Mesodermal cell (in vitro differentiated cells): Measurements from ENCODE around the gene EXOC3L1.
A peak's percentile ranks its signal among the peaks of the same experiment; 100 is the strongest.

Source experiments
- H3K27ac ChIP-seq: 2 replicates; pipeline ENCODE4 v1.7.0; 2013; ENCODE audit warnings: mild to moderate bottlenecking, low read depth, low read length, moderate library complexity; ENCODE audit not compliant: severe bottlenecking
- H3K36me3 ChIP-seq: 2 replicates; pipeline ENCODE4 v1.7.1; 2013; ENCODE audit warnings: mild to moderate bottlenecking, low read length, moderate library complexity; ENCODE audit not compliant: control insufficient read depth, insufficient read depth
- H3K4me1 ChIP-seq: one replicate; pipeline ENCODE4 v1.7.1; 2013; ENCODE audit warnings: mild to moderate bottlenecking, low read length; ENCODE audit not compliant: insufficient read depth, control insufficient read depth, poor library complexity, severe bottlenecking
- H3K4me3 ChIP-seq: 2 replicates; pipeline ENCODE4 v1.7.0; 2013; ENCODE audit warnings: low read length, control low read depth, mild to moderate bottlenecking; ENCODE audit not compliant: insufficient read depth, poor library complexity, severe bottlenecking; ENCODE audit errors: extremely low read depth
- H3K9me3 ChIP-seq: 2 replicates; pipeline ENCODE4 v1.7.1; 2013; ENCODE audit warnings: mild to moderate bottlenecking, low read length, moderate library complexity; ENCODE audit not compliant: control insufficient read depth
- WGBS, 2 experiments: methylation state at CpG; one replicate each; pipeline ENCODE4 v1.1.5; 2013; ENCODE audit warnings: missing lambda C conversion rate in 2 of 2; ENCODE audit not compliant: insufficient coverage in 2 of 2; 5-methylcytosine and 5-hydroxymethylcytosine counted together

The EXOC3L1 gene

DNA sequence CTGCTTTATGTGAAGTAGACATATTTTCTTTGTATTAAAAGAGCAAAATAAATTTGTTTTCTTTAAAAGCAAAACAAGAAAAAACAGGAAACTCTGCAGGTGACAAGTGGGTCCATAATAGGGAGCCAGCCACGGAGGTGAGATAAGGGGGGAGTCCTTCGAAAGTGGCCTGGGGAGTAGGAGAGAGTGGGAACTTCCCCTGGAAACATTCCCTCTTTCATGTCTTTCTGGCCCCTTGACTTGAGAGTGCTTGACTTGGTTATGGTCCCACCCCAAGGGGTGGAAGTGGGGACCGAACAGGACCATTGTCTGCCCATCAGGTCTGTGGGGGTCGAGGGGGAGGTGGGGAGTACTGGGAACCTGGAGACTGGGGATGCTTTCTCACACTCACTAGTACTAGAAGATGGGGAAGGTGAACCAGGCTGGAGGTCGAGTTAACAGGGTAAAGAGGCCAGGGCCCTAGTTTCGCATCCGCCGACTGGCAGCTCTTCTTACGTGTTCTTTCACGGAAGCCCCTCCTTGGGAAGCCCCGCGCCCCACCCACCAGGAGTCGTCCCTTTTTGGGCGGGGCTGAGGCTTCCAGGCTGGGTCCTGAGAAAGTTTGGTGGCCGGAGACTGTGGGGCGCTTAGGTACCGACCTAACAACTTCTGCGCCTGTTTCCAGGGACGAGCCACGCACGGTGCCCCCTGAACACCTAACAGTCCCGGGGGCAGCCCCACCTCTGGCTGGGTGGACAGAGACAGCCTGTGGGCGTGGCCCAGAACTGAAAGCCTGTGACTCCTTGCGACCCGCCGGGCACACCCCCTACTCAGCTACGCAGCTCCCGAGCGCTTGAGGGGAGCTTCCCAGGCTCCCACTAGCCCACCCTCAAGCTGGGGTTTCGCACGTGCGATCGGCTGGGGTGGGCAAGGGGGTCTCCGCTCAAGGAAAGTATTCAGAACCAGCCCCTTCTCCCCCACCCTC is 31.0 kb downstream of the EXOC3L1 start:
- 3% methylated on average over 24 to 30 of the region's 34 CpGs for WGBS, 2 experiments
- Histone ChIP-seq H3K27ac (no peak overlapping the region), H3K4me3 (peak overlapping the region; percentile 68), H3K36me3 (no peaks in the 10 kb centered on the region), H3K9me3 (no peaks in the 10 kb centered on the region), H3K4me1 (peaks cover 16% of the 10 kb centered on the region)

DNA sequence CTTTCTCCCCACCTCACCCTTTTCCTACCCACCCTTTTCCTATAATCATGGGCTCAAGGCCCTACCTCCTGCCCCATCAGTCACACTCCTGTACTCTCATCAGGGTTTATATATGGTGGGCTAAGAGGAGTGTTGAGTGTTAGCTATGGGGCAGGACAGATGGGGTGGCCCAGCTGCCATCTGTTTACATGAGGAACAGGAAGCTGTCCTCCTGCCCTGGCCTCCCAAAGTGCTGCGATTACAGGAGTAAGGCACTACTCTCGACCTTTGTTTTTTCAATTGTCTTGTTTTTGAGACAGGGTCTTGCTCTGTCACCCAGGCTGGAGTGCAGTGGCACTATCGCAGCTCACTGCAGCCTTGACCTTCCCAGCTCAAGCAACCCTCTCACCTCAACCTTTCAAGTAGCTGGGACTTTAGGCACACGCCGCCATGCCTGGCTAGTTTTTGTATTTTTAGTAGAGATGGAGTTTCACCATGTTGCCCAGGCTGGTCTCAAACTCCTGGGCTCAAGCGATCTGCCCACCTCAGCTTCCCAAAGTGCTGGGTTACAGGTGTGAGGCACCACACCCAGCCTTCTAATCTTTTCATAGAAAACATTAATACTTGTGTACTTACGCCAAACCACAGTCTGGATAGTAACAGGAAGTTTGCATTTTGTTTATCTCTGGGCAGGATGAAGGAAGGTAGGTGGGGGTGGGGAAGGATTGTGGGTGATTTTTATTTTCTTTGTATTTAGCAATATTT is 31.9 kb downstream of the EXOC3L1 start:
- Histone ChIP-seq H3K27ac (no peak overlapping the region), H3K36me3 (no peaks in the 10 kb centered on the region), H3K4me1 (peaks cover 11% of the 10 kb centered on the region), H3K9me3 (no peaks in the 10 kb centered on the region), H3K4me3 (no peak overlapping the region)
- 52 to 71% methylated on average over 3 of the region's 7 CpGs for WGBS, 2 experiments

DNA sequence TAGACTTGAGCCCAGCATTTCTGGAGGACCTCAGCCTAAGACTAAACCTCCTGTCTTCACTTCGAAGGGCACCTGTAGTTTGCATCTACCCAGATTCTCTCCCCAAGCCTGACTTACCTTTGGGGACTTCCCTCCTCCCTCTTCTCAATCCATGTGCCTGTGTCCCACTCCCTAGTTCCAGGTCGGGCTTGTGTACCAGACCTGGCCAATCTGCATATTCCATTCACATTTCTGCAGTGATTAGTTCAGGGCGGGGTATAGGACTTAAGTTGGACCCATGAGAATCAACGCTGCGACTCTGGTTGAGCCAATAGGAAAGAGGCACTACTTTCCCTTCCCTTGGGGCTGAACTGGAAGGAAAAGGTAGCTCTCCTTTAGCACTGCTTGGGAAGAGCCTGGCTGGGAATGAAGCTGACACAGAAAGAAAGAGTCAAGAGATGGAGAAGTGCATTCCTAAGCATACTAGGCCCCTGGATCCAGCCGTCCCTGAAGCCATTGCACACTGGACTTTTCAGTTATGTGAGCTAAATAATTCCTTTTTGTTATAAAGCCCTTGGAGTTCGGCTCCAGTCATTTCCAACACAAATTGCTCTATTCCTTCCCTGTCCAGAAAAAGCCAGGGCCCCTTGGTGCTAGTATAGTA is 32.7 kb downstream of the EXOC3L1 start:
- Histone ChIP-seq H3K9me3 (no peaks in the 10 kb centered on the region), H3K36me3 (no peaks in the 10 kb centered on the region), H3K4me3 (no peak overlapping the region), H3K27ac (no peak overlapping the region), H3K4me1 (peaks cover 11% of the 10 kb centered on the region)
- WGBS, 2 experiments, result 49 to 64% methylated on average over 4 to 5 of the region's 7 CpGs

GRCh38 chr16:67156143-67156844 is 33.6 kb downstream of the EXOC3L1 start:
- 52 to 57% methylated on average over 13 to 14 of the region's 15 CpGs for WGBS, 2 experiments
- Histone ChIP-seq H3K36me3 (no peaks in the 10 kb centered on the region), H3K4me1 (peaks cover 10% of the 10 kb centered on the region), H3K9me3 (no peaks in the 10 kb centered on the region), H3K27ac (no peak overlapping the region), H3K4me3 (no peak overlapping the region)

DNA sequence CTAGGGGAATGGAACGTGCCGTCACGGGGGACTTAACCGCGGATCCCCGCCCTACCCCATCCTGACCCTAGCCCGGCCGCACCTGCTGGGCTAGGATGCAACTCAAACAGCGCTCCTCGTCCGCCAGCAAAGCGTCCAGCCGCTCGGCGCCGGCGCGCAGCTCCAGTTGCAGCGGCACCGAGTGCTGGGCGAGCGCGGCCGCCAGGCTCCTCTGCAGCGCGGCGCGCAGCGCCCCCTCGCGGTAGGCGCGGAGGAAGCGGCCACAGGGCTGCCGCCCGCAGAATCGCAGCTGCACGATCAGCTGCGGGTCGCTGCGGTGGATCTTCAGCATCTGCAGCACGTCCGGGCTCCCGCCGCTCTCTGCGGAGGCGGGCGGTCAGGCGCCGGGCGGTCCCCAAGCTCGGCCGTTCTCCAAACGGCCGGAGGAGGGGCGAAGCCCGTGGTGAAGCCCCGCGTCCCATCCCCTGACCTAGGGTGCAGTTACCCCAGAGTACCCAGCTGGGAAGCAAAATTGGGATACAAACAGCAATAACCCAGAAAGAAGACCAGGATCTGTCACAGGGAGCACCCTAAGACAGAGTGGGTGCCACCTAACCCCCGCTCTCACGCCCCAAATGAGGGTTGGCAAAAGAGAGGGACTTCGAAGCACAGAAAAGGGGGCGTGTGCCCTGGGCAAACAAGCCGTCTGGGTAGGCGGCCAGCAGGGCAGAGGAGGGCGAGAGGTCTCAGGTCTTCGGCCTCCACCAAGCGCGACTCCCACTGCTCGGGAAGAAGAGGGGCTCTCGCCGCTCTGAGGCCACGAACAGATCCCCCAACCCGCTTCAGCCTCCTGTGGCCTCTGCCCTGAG is 34.4 kb downstream of the EXOC3L1 start:
- 5% methylated on average over 55 to 68 of the region's 74 CpGs for WGBS, 2 experiments

GRCh38 chr16:67154578-67155294 is 35.2 kb downstream of the EXOC3L1 start:
- Histone ChIP-seq H3K4me1 (peaks cover 5% of the 10 kb centered on the region), H3K4me3 (no peak overlapping the region), H3K9me3 (no peaks in the 10 kb centered on the region), H3K27ac (no peak overlapping the region), H3K36me3 (peaks cover 1% of the 10 kb centered on the region)
- 31 to 36% methylated on average over 46 to 53 of the region's 61 CpGs for WGBS, 2 experiments

More for the DNA sequence above, 34.4 kb downstream of the EXOC3L1 start:
- Histone ChIP-seq H3K4me3 (no peak overlapping the region), H3K27ac (no peak overlapping the region), H3K36me3 (no peaks in the 10 kb centered on the region), H3K9me3 (no peaks in the 10 kb centered on the region), H3K4me1 (peaks cover 5% of the 10 kb centered on the region)

DNA sequence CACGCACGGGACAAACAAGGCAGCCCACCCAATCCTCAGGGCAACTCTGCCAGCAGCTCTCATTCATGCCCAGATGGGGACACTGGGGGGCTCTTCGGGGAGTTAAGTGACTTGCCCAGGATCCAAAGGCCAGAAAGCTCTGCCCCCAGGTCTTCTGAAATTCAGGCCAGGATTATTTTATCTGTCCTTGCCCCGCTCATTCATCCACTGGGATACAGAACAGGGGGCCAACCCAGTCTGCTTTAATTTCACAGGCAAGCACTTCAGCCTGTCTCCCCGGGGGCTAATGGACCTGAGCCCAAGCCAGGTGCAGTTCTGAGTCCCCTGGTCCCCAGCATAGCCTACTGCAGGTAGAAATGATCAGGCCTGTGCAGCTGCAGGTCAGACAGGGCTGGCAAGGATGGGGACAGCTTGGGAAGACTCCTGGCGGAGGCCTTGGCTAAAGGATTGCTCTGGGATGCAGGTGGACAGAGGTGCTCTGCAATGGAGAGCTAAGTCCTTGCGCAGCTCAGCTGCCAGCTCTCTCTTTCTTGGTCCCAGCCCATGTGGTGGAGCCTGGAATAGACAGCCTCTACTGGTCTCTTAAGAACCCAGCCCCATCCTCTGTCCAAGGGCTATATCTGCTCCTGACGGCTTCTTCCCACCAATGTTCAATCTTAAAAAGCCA is 38.4 kb downstream of the EXOC3L1 start:
- 69 to 94% methylated on average over 5 of the region's 8 CpGs for WGBS, 2 experiments
- Histone ChIP-seq H3K4me1 (no peaks in the 10 kb centered on the region), H3K27ac (no peak overlapping the region), H3K4me3 (peak overlapping the region; percentile 56), H3K9me3 (no peaks in the 10 kb centered on the region), H3K36me3 (peaks cover 32% of the 10 kb centered on the region)

- no peaks in the 10 kb centered on the region for H3K4me1 ChIP-seq
- 2 to 4% methylated on average over 23 to 31 of the region's 34 CpGs for WGBS, 2 experiments
- H3K27ac ChIP-seq, result peak within 1 kb of the TSS; percentile 53
Observed at GRCh38 chr16:67150833-67151396, 39.0 kb downstream of the EXOC3L1 start, which contains the start of gene B3GNT9. Gene B3GNT9 (minus strand): TSS chr16:67150998. CDS start chr16:67150485, 513 bp downstream.

More at GRCh38 chr16:67150833-67151396, 39.0 kb downstream of the EXOC3L1 start, which contains the start of gene B3GNT9:
- peak within 1 kb of the TSS; percentile 56 for H3K4me3 ChIP-seq
- peaks cover 38% of the 10 kb centered on the region for H3K36me3 ChIP-seq
- no peaks in the 10 kb centered on the region for H3K9me3 ChIP-seq
